ENCODE measurements around the gene ARHGEF6.

Gene ARHGEF6

DNA sequence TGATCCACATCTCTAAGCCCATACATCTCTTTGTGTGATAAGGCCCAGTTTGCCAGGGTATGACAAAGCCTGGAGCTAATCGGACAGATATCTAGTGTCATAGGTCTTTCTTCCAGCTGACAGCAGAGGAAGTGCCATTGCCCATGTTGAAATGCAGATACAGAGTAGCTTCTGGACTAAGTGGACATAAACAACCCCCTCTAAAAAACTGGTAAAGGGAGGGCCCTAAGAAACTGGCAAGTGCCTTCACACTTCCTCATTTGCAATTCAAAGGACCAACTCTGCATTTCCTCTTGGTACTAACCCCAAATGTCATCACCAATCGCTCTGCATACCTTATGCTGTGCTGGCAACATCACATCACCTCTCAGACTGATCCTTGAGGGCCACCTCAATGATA lies 20.8 kb downstream of the ARHGEF6 start:
- no peak overlapping the region for H3K18ac ChIP-seq (ENCODE audit: low read depth in 1 of 2, low read length in 2 of 2)
- no peak overlapping the region for H3K4me2 ChIP-seq (ENCODE audit: low read length, poor library complexity, severe bottlenecking)
- no peaks in the 10 kb centered on the region for H3K27me3 ChIP-seq (ENCODE audit: control insufficient read depth in 1 of 2, insufficient read depth in 1 of 2, low read length in 2 of 2)
- no peaks in the 10 kb centered on the region for H3K79me1 ChIP-seq (replicated peaks; ENCODE audit: low read length, poor library complexity, severe bottlenecking)
- no peaks in the 10 kb centered on the region for H3K36me3 ChIP-seq (ENCODE audit: control insufficient read depth in 1 of 2, insufficient read depth in 2 of 2, low read depth in 1 of 2, low read length in 2 of 2)
- no peak overlapping the region for H2BK15ac ChIP-seq (ENCODE audit: low read depth, poor library complexity, severe bottlenecking)
- H3K14ac ChIP-seq (ENCODE audit: low read length in 2 of 2) = no peak overlapping the region
- no peaks in the 10 kb centered on the region for H3K9me3 ChIP-seq (ENCODE audit: control insufficient read depth, low read length)
- H2BK12ac ChIP-seq (ENCODE audit: low read length in 2 of 2) = no peak overlapping the region
- H2BK5ac ChIP-seq (ENCODE audit: low read depth, low read length, poor library complexity, severe bottlenecking) = no peak overlapping the region
- no peak overlapping the region for H3K27ac ChIP-seq (ENCODE audit: low read length, poor library complexity, severe bottlenecking)
- no peak overlapping the region for H4K8ac ChIP-seq (ENCODE audit: low read length)
- H2AFZ ChIP-seq (ENCODE audit: low read depth, low read length) = no peak overlapping the region
- no peak for DNase-seq
- H3K9ac ChIP-seq (ENCODE audit: low read length) = no peak overlapping the region
- no peaks in the 10 kb centered on the region for H3K4me1 ChIP-seq (ENCODE audit: control insufficient read depth, insufficient read depth, low read depth, low read length)
- H3K23ac ChIP-seq (ENCODE audit: low read length in 2 of 2) = no peak overlapping the region
- H3K4me3 ChIP-seq (ENCODE audit: insufficient read depth in 1 of 2, low read depth in 1 of 2, low read length in 2 of 2) = no peak overlapping the region
- no CpG with 5 or more reads among the region's 2 CpGs for WGBS
- no peak overlapping the region for H2AK5ac ChIP-seq (ENCODE audit: low read length, severe bottlenecking)
- no peak overlapping the region for H4K91ac ChIP-seq (ENCODE audit: low read length)
- H2BK120ac ChIP-seq (ENCODE audit: low read depth, low read length) = no peak overlapping the region
- H3K4ac ChIP-seq (ENCODE audit: low read depth in 1 of 2, low read length in 2 of 2) = no peak overlapping the region

GRCh38 chrX:136755411-136755810 lies 25.3 kb downstream of the ARHGEF6 start:
- H3K27me3 ChIP-seq (ENCODE audit: control insufficient read depth in 1 of 2, insufficient read depth in 1 of 2, low read length in 2 of 2) = no peaks in the 10 kb centered on the region
- no peak overlapping the region for H3K4ac ChIP-seq (ENCODE audit: low read depth in 1 of 2, low read length in 2 of 2)
- no peaks in the 10 kb centered on the region for H3K79me1 ChIP-seq (replicated peaks; ENCODE audit: low read length, poor library complexity, severe bottlenecking)
- H3K36me3 ChIP-seq (ENCODE audit: control insufficient read depth in 1 of 2, insufficient read depth in 2 of 2, low read depth in 1 of 2, low read length in 2 of 2) = no peaks in the 10 kb centered on the region
- H3K4me2 ChIP-seq (ENCODE audit: low read length, poor library complexity, severe bottlenecking) = no peak overlapping the region
- H3K4me1 ChIP-seq (ENCODE audit: control insufficient read depth, insufficient read depth, low read depth, low read length) = peaks cover 2% of the 10 kb centered on the region
- H2BK5ac ChIP-seq (ENCODE audit: low read depth, low read length, poor library complexity, severe bottlenecking) = no peak overlapping the region
- H2AK5ac ChIP-seq (ENCODE audit: low read length, severe bottlenecking) = no peak overlapping the region
- H2AFZ ChIP-seq (ENCODE audit: low read depth, low read length) = no peak overlapping the region
- no peak overlapping the region for H3K4me3 ChIP-seq (ENCODE audit: insufficient read depth in 1 of 2, low read depth in 1 of 2, low read length in 2 of 2)
- no peak overlapping the region for H3K18ac ChIP-seq (ENCODE audit: low read depth in 1 of 2, low read length in 2 of 2)
- H4K8ac ChIP-seq (ENCODE audit: low read length) = no peak overlapping the region
- no peak for DNase-seq
- WGBS = 70% methylated on average over 2 of the region's 2 CpGs
- no peaks in the 10 kb centered on the region for H3K9me3 ChIP-seq (ENCODE audit: control insufficient read depth, low read length)
- H2BK15ac ChIP-seq (ENCODE audit: low read depth, poor library complexity, severe bottlenecking) = no peak overlapping the region
- H4K91ac ChIP-seq (ENCODE audit: low read length) = no peak overlapping the region
- no peak overlapping the region for H3K14ac ChIP-seq (ENCODE audit: low read length in 2 of 2)
- H2BK120ac ChIP-seq (ENCODE audit: low read depth, low read length) = no peak overlapping the region
- H2BK12ac ChIP-seq (ENCODE audit: low read length in 2 of 2) = no peak overlapping the region
- H3K9ac ChIP-seq (ENCODE audit: low read length) = no peak overlapping the region
- H3K27ac ChIP-seq (ENCODE audit: low read length, poor library complexity, severe bottlenecking) = no peak overlapping the region
- no peak overlapping the region for H3K23ac ChIP-seq (ENCODE audit: low read length in 2 of 2)

DNA sequence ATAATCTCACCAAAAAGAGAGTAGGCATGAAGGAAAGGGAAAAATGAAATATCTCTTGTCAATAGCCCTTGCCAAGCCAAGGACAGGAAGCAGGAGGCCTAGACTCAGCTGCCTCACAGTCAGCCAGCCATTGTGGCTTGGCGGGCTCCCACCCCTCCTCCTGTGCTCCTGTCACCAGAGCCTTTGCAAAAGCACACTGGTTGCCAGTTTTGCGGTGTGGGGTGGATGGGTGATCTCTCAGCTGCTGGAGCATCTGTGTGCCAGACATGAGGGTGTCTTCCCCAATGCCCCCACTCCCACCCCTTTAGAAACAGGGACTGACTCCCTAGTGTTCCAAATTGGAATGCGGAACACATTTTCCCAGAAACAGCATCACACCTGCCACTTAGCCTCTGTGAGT lies 26.1 kb downstream of the ARHGEF6 start:
- H2BK5ac ChIP-seq (ENCODE audit: low read depth, low read length, poor library complexity, severe bottlenecking) = no peak overlapping the region
- H3K4me1 ChIP-seq (ENCODE audit: control insufficient read depth, insufficient read depth, low read depth, low read length) = peaks cover 2% of the 10 kb centered on the region
- H3K14ac ChIP-seq (ENCODE audit: low read length in 2 of 2) = no peak overlapping the region
- H3K27ac ChIP-seq (ENCODE audit: low read length, poor library complexity, severe bottlenecking) = no peak overlapping the region
- H3K23ac ChIP-seq (ENCODE audit: low read length in 2 of 2) = no peak overlapping the region
- DNase-seq = no peak
- no peaks in the 10 kb centered on the region for H3K79me1 ChIP-seq (replicated peaks; ENCODE audit: low read length, poor library complexity, severe bottlenecking)
- no peaks in the 10 kb centered on the region for H3K36me3 ChIP-seq (ENCODE audit: control insufficient read depth in 1 of 2, insufficient read depth in 2 of 2, low read depth in 1 of 2, low read length in 2 of 2)
- H2BK15ac ChIP-seq (ENCODE audit: low read depth, poor library complexity, severe bottlenecking) = no peak overlapping the region
- no peak overlapping the region for H4K91ac ChIP-seq (ENCODE audit: low read length)
- H2AK5ac ChIP-seq (ENCODE audit: low read length, severe bottlenecking) = no peak overlapping the region
- H3K18ac ChIP-seq (ENCODE audit: low read depth in 1 of 2, low read length in 2 of 2) = no peak overlapping the region
- H3K4me3 ChIP-seq (ENCODE audit: insufficient read depth in 1 of 2, low read depth in 1 of 2, low read length in 2 of 2) = no peak overlapping the region
- H3K27me3 ChIP-seq (ENCODE audit: control insufficient read depth in 1 of 2, insufficient read depth in 1 of 2, low read length in 2 of 2) = no peaks in the 10 kb centered on the region
- H3K4me2 ChIP-seq (ENCODE audit: low read length, poor library complexity, severe bottlenecking) = no peak overlapping the region
- no peak overlapping the region for H2AFZ ChIP-seq (ENCODE audit: low read depth, low read length)
- no peak overlapping the region for H2BK120ac ChIP-seq (ENCODE audit: low read depth, low read length)
- H2BK12ac ChIP-seq (ENCODE audit: low read length in 2 of 2) = no peak overlapping the region
- WGBS = 100% methylated on average over 2 of the region's 3 CpGs
- H3K9me3 ChIP-seq (ENCODE audit: control insufficient read depth, low read length) = no peaks in the 10 kb centered on the region
- H4K8ac ChIP-seq (ENCODE audit: low read length) = no peak overlapping the region
- no peak overlapping the region for H3K9ac ChIP-seq (ENCODE audit: low read length)
- no peak overlapping the region for H3K4ac ChIP-seq (ENCODE audit: low read depth in 1 of 2, low read length in 2 of 2)

DNA sequence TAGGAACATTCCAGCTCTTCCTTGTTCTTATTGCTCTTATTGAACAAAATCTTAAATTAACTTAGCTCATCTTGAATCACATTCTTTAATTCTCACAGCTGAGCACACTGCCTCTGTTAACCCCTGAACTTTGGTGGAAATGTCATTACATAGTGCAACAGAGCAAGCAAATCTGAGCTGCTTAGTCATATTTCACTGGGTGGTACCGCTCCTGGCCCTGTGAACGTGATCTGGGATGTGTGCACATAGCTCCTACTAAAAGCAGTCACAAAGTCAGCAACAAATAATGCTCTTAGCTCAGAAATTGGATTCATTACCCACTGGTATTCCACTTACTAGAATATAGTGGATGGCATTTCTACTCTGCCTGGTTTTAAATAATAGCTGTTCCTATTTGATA lies 27.9 kb downstream of the ARHGEF6 start:
- no peak overlapping the region for H2BK5ac ChIP-seq (ENCODE audit: low read depth, low read length, poor library complexity, severe bottlenecking)
- H3K9ac ChIP-seq (ENCODE audit: low read length) = no peak overlapping the region
- H3K36me3 ChIP-seq (ENCODE audit: control insufficient read depth in 1 of 2, insufficient read depth in 2 of 2, low read depth in 1 of 2, low read length in 2 of 2) = no peaks in the 10 kb centered on the region
- no peak overlapping the region for H3K14ac ChIP-seq (ENCODE audit: low read length in 2 of 2)
- H3K79me1 ChIP-seq (replicated peaks; ENCODE audit: low read length, poor library complexity, severe bottlenecking) = no peaks in the 10 kb centered on the region
- no peak overlapping the region for H3K4me2 ChIP-seq (ENCODE audit: low read length, poor library complexity, severe bottlenecking)
- WGBS = no CpG with 5 or more reads among the region's 2 CpGs
- no peaks in the 10 kb centered on the region for H3K9me3 ChIP-seq (ENCODE audit: control insufficient read depth, low read length)
- no peak overlapping the region for H2BK12ac ChIP-seq (ENCODE audit: low read length in 2 of 2)
- no peak overlapping the region for H2BK15ac ChIP-seq (ENCODE audit: low read depth, poor library complexity, severe bottlenecking)
- H4K91ac ChIP-seq (ENCODE audit: low read length) = no peak overlapping the region
- H2BK120ac ChIP-seq (ENCODE audit: low read depth, low read length) = no peak overlapping the region
- peaks cover 2% of the 10 kb centered on the region for H3K4me1 ChIP-seq (ENCODE audit: control insufficient read depth, insufficient read depth, low read depth, low read length)
- no peak for DNase-seq
- H3K4me3 ChIP-seq (ENCODE audit: insufficient read depth in 1 of 2, low read depth in 1 of 2, low read length in 2 of 2) = no peak overlapping the region
- no peaks in the 10 kb centered on the region for H3K27me3 ChIP-seq (ENCODE audit: control insufficient read depth in 1 of 2, insufficient read depth in 1 of 2, low read length in 2 of 2)
- H3K27ac ChIP-seq (ENCODE audit: low read length, poor library complexity, severe bottlenecking) = no peak overlapping the region
- H4K8ac ChIP-seq (ENCODE audit: low read length) = no peak overlapping the region
- no peak overlapping the region for H3K4ac ChIP-seq (ENCODE audit: low read depth in 1 of 2, low read length in 2 of 2)
- H3K18ac ChIP-seq (ENCODE audit: low read depth in 1 of 2, low read length in 2 of 2) = no peak overlapping the region
- H2AK5ac ChIP-seq (ENCODE audit: low read length, severe bottlenecking) = no peak overlapping the region
- H2AFZ ChIP-seq (ENCODE audit: low read depth, low read length) = no peak overlapping the region
- H3K23ac ChIP-seq (ENCODE audit: low read length in 2 of 2) = no peak overlapping the region

All from mesenchymal stem cell (in vitro differentiated cells and primary cell).